ENCODE results near the gene TRPM3.

The TRPM3 gene

GRCh38 chr9:70495514-70495913 is 625.9 kb downstream of the TRPM3 start:
- DNase-seq (ENCODE audit: low read depth): no peak
- no peak overlapping the region for H3K4me3 ChIP-seq (replicated peaks; ENCODE audit: low read depth, low read length)
- no peak for TF ChIP-seq CTCF (IDR thresholded peaks at IDR 0.05; ENCODE audit: low read length, missing control alignments)

- no peak overlapping the region for H3K4me3 ChIP-seq (replicated peaks; ENCODE audit: low read depth, low read length)
- DNase-seq (ENCODE audit: low read depth): no peak
- no peak for TF ChIP-seq CTCF (IDR thresholded peaks at IDR 0.05; ENCODE audit: low read length, missing control alignments)
Observed at GRCh38 chr9:70494221-70494620, 627.2 kb downstream of the TRPM3 start.

GRCh38 chr9:70493029-70493428 is 628.4 kb downstream of the TRPM3 start:
- H3K4me3 ChIP-seq (replicated peaks; ENCODE audit: low read depth, low read length): no peak overlapping the region
- peak; percentile 50 for DNase-seq (ENCODE audit: low read depth)
- no peak for TF ChIP-seq CTCF (IDR thresholded peaks at IDR 0.05; ENCODE audit: low read length, missing control alignments)

- no peak for TF ChIP-seq CTCF (IDR thresholded peaks at IDR 0.05; ENCODE audit: low read length, missing control alignments)
- no peak for DNase-seq (ENCODE audit: low read depth)
- no peak overlapping the region for H3K4me3 ChIP-seq (replicated peaks; ENCODE audit: low read depth, low read length)
Observed at GRCh38 chr9:70492319-70492777, 629.1 kb downstream of the TRPM3 start.

GRCh38 chr9:70491426-70492318 is 629.7 kb downstream of the TRPM3 start:
- TF ChIP-seq CTCF (IDR thresholded peaks at IDR 0.05; ENCODE audit: low read length, missing control alignments): no peak
- peak; percentile 71 for DNase-seq (ENCODE audit: low read depth)

GRCh38 chr9:70490478-70490877 is 630.9 kb downstream of the TRPM3 start:
- TF ChIP-seq CTCF (IDR thresholded peaks at IDR 0.05; ENCODE audit: low read length, missing control alignments): no peak
- no peak overlapping the region for H3K4me3 ChIP-seq (replicated peaks; ENCODE audit: low read depth, low read length)
- no peak for DNase-seq (ENCODE audit: low read depth)

More at GRCh38 chr9:70491426-70492318, 629.7 kb downstream of the TRPM3 start:
- no peak overlapping the region for H3K4me3 ChIP-seq (replicated peaks; ENCODE audit: low read depth, low read length)

GRCh38 chr9:70488793-70489105 is 632.7 kb downstream of the TRPM3 start:
- no peak overlapping the region for H3K4me3 ChIP-seq (replicated peaks; ENCODE audit: low read depth, low read length)
- DNase-seq (ENCODE audit: low read depth): no peak
- no peak for TF ChIP-seq CTCF (IDR thresholded peaks at IDR 0.05; ENCODE audit: low read length, missing control alignments)
